NCI-H345 treated with DMSO at 0.1 percent for 48 hours (cell line): Measurements from ENCODE around the gene ALDH4A1.

Source experiments
- DNase-seq: peaks from one replicate; lab custom pipeline; 2025; ENCODE audit not compliant: unreplicated experiment; lab: John Stamatoyannopoulos, UW

The ALDH4A1 gene

DNA sequence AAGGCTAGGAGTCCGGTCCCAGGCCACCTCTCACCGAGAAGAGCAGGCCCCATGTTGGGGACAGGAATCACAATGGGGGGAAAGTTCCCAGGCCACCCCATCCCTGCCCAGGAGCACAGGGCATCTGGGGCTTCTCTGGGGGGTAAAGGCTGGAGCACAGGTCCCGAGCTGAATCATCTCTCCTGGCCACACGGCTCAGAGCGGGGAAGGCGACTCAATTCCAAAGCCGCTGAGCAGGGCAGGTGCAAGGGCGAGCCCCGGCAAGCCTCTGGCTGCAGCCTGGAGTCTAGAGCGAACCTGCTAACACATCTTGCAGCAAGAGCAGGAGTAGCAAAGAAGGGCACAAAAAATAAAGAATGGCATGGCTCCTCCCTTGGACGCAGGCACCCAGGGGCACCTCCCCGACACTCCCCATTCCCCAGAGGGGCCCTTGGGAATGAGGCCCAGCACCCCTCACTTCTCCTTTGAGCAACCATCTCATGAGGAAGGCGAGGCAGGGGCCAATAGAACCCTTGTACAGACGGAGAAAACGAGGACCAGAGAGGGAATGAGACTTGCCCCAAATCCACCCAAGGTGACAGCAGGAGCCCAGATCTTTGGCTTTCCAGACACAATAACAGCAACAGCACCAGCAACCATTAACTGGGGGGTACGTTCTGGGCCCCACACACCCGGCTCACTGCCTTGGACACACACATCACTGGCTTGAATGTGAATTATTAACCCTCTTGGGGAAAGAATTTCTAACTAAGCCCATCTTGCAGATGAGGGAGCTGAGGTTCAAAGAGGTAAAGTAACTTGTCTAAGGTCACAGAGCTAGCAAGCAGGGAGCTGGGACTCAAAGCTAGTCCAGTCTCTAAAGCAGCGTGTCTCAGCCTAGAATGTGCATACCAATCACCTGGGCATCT is 20.7 kb upstream of the ALDH4A1 start:
- peak; percentile 7 for DNase-seq

GRCh38 chr1:18922319-18922726 is 20.0 kb upstream of the ALDH4A1 start:
- DNase-seq, result peak; percentile 17

DNA sequence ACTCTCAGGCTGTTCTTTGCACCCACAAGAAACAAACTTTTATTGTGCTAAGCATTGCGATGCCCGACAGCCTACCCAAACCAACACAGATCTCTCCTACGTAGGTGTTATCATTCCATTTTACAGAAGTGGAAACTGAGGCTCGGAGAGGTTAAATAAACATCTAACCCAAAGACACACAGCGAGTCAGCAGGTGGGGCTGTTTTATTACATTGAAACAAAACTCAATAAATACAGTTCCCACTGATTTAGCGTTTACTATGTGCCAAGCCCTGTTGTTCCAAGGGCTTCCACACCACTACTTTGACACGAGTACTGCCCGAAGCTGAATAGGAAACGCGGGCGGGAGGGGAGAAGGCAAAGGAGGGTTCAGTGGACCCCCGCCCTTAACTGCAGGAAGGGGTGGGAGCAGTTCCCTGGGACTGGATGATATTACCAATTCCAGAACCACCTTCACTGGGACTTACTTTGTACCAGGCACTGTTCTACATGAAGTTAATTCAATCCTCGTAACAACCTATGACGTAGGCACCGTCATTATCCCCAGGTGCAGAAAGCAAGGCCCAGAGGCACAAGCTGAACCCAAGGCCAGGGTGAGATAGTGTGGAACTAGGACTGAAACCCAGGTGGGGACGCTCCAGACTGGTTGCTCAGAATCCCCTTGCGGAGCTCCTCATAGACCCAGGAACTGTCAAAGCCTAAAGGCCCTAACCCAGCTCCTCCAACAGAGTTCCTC is 19.3 kb upstream of the ALDH4A1 start:
- no peak for DNase-seq

- no peak for DNase-seq
Measured at GRCh38 chr1:18920931-18921330, 18.6 kb upstream of the ALDH4A1 start.

GRCh38 chr1:18919956-18920355 is 17.6 kb upstream of the ALDH4A1 start:
- DNase-seq, result no peak

DNA sequence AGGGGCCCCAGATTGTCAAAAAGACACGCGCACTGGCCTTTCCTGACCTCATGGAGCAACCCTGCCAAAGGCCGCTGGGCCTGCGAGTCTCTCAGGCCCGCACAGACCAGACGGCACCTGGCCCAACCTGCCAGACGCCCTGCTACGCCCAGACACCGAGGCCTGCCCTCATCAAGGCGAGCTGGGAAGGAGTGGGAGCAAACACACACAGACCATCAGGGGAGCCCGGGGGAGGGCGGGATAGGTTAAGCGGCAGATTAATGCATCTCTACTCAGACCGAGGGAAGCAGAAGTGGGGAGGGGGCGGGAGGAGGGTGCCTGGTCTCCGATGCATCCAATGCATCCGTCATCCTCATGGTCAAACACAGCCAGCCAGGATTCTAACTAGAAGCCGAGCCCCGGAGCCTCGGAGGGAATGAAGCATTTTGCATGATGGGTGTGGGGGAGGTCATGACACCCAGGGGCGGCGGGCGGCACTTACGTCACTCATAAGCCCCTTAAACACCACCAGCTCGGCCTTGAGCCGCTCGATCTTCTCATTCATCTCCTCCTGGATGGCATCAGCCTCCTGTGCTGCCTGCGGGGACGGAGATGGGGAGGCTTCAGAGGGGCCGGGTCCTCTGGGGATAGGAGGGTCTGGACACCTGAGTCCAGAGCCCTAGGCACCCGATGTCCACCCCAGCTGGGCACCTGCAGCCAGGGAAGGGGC is 17.0 kb upstream of the ALDH4A1 start:
- no peak for DNase-seq

GRCh38 chr1:18918417-18918816 is 16.1 kb upstream of the ALDH4A1 start:
- no peak for DNase-seq

DNA sequence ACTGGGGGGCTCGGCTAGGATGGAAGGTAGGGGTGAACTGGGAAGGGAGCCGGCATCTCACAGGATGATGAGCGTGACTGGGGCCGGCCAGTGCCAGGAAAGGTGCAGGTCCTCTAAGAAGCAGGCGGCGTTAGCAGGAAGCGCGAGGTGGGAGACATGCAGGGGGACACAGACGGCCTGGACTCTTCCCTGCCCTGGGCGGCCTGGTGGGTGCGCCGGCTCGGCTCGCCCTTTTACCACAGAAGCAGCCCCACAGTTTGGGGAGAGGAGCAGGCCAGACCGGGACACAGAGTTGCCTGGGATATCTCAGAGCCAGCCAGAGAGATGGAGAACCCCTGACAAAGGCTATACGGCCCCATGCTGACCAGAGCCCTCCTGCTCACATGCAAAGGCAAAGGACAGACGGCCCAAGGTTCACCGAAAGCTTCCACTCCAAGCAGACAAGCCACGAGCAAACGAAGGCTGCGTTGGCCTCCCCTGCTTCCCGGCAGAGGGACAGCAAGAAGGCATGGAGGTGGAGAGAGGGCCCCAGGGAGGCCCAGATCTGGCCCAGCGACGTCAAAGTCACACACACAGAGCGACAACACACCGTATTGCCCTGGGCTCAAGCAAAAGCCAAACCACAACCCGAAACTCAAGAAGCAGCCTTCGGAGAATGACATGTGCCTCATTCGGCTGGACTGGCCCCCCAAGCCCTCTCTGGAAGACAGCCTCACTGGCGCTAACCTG is 14.9 kb upstream of the ALDH4A1 start:
- DNase-seq, result no peak

DNA sequence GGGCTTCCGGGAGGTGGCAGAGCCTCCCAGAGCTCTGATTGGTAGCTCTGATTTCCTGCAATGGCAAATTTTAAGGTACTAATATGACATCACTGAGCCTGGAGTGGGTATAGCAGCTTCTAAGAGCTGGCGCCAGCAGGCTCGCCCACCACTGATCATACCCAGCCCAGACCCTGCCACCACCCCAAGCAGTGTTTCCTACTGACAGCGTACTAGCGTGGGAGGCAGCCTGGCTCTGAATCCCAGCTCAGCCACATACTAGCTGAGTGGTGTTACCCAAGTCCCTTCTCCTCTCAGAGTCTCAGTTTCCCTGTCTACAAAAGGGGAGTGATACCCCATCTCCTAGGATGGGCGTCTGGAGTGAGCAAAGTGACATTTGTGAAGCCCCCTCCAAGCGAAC is 13.0 kb upstream of the ALDH4A1 start:
- no peak for DNase-seq

GRCh38 chr1:18913065-18913835 is 10.9 kb upstream of the ALDH4A1 start:
- DNase-seq, result peak; percentile 22

DNA sequence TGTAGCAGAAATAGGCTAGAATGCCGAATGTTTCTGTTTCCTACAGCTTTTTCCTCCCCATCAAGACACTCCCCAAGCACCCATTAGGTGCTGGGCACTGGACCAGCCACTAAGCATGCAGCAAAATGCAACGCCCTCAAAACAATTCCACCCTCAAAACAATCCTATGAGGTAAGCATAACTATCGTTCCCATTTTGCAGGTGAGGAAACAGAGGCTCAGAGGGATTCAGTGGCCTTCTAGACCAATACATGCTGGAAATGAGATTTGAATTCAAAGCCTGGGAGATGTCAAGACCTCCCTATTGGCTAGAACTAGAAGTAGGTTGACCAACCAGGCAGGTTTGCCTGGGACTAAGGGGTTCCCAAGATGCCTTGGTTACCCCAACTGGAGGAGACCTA is 10.2 kb upstream of the ALDH4A1 start:
- no peak for DNase-seq

DNA sequence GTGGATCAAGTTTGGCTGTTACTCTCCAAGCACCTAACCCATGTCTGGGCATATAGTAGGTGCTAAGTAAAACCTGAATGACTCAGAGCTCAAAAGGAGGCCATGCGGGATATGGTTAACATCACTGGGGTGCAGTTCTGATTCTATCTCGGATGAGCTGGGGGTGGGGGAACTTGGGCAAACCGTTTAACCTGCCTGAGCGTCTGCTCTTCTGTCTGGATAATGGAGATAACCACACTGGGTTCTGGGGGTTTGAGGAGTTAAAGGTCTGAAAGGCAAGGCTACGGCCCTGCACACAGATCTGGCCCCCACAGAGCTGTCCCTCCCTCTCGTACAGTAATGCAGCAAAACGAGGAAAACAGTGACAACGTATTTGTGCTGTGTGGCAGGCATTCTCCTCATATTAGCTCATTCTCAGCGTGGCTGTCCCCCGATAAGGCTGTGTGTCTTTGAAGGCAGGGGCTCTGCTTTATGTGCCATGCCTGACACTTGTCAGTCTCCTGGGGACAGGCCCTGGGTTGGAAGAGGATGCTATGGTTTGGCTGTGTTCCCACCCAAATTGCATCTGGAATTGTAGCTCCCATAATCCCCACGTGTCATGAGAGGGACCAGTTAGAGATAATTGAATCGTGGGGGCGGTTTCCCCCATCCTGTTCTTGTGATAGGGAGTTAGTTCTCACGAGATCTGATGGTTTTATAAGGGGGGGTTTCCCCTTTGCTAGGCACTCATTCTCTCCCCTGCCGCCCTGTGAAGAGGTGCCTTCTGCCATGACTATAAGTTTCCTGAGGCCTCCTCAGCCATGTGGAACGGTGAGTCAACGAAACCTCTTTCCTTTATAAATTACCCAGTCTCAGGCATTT is 6.8 kb upstream of the ALDH4A1 start:
- DNase-seq, result no peak

DNA sequence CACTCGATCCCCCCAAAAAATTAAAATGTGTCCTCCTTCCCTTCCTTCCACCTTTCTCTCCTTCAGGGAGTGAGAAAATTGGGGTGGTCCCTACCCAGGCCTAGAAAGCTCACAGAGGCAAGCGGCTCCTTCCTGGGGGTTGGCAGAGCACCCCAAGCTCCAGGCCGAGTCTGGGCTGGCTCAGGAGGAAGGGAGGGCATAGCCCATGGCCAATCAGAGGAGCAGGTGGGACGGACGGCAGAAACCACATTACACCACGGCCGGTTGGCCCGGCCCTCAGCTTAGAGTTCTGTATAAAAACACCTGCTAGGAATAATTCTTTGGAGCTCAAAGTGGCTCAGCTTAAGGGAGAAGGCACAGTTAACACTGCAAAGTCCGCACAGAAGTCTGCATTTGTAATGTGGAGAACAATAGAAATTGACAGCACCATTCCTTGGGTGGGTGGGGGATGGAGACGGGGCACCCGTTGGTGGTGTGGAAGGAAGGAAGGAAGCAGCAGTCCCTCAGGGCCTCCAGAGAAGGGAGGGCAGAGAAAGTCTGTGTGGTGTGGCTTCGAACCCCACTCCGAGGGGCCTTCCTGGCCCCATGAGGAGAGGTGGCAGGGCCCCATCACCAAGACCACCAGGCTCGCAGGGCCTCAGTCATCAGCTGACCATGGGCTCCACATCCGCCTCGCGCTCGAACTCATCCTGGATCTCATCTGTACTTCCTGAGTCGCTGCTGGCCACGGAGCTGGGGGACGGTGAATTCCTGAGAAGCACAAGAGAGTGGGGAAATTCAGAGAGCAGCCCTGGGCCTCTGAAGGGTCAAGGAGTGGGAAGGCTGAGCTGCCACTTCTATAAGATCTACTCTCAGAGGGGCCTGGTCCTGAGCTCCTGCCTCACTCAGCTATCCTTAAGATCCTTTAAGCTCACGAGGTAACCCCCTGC is 5.8 kb upstream of the ALDH4A1 start:
- DNase-seq, result no peak

- peak; percentile 32 for DNase-seq
Measured at GRCh38 chr1:18907021-18907916, 4.9 kb upstream of the ALDH4A1 start.

DNA sequence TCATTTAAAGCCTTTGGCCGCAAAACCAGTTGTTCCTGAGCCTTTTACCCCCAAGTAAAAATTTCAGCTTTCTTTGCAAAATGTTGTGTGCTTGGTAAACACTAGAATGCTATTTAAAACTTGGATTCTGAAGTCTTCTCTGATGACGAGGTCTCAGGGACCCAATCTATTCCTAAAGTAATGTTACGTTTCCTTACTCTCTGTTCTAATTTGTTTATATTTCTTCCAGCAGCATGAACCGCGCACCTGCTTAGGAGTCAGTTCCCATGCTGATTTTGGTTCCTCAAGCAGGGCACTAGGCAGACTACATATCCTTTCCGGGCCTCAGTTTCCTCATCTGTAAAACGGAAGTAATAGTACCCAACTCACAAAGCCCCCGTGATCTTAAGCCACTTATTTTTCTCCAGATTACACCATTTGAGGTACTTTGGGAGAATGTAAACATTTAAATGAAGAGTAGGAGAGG is 969 bp upstream of the ALDH4A1 start:
- no peak for DNase-seq

DNA sequence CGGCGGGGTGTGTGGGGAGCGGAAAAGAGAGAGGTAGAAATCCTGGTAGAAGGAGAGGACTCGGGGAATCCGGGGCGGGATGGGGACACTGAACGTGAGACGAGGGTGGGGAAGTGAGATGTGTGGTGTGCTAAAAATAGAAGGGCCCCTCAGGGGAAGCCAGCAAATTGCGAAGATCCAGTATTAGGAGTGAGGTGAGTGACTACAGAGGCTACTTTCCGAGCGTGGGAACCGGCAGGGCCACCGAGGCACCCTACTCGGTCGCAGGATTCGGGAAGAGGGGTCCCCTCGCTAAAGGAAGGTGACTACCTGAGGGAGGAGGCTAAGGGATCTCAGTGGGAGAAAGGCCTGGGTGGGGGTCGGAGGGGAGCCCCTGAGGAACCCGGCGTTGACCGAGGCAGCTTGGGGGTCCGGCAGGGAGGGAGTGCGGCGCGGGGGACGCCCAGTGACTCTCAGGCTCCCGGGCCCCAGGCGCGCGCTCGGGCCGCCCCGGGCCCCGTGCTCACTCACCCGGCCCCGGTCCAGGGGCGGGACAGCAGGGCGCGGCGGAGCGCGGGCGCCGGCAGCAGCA is 318 bp downstream of the ALDH4A1 start:
- DNase-seq, result no peak
